GM23248 (cell line): ENCODE data around the gene RGS5. TPM values are rescaled to one million over a fixed set of nuclear protein-coding genes. Genes with fewer than 3 reads are reported as not detected.

Source experiments
- DNase-seq: peaks from one replicate; pipeline ENCODE4 v3.0.0-alpha.2; 2015
- H2AFZ ChIP-seq: fragments of 200-600 bp; sonication (generic); 2 replicates; pipeline ENCODE4 v1.6.1; 2016; ENCODE audit warnings: antibody characterized with exemption
- H3F3A ChIP-seq: fragments of 200-600 bp; sonication (generic); 2 replicates; pipeline ENCODE4 v1.6.1; 2016; ENCODE audit warnings: mild to moderate bottlenecking, antibody characterized with exemption, mixed run types; ENCODE audit not compliant: insufficient read depth
- H3K27ac ChIP-seq: fragments of 200-600 bp; sonication (generic); 2 replicates; pipeline ENCODE4 v1.5.1; 2016; ENCODE audit warnings: mild to moderate bottlenecking
- H3K27me3 ChIP-seq: fragments of 200-600 bp; sonication (generic); replicated peaks from 2 replicates; pipeline ENCODE4 v1.6.1; 2016; ENCODE audit warnings: mild to moderate bottlenecking; ENCODE audit not compliant: insufficient read depth
- H3K36me3 ChIP-seq: fragments of 200-600 bp; sonication (generic); 2 replicates; pipeline ENCODE4 v1.6.1; 2016; ENCODE audit warnings: low read depth, mild to moderate bottlenecking
- H3K4me1 ChIP-seq: fragments of 200-600 bp; sonication (generic); 2 replicates; pipeline ENCODE4 v1.6.1; 2016; ENCODE audit warnings: mild to moderate bottlenecking; ENCODE audit not compliant: insufficient read depth
- H3K4me2 ChIP-seq: fragments of 200-600 bp; sonication (generic); one replicate; pipeline ENCODE4 v1.6.1; 2016; ENCODE audit warnings: mild to moderate bottlenecking; ENCODE audit not compliant: unreplicated experiment
- H3K4me3 ChIP-seq: fragments of 200-600 bp; sonication (generic); 2 replicates; pipeline ENCODE4 v1.5.1; 2016; ENCODE audit warnings: mild to moderate bottlenecking
- H3K79me2 ChIP-seq: fragments of 200-600 bp; sonication (generic); 2 replicates; pipeline ENCODE4 v1.6.1; 2016; ENCODE audit warnings: mild to moderate bottlenecking; ENCODE audit not compliant: insufficient read depth
- H3K9ac ChIP-seq: fragments of 200-600 bp; sonication (generic); 2 replicates; pipeline ENCODE4 v1.6.1; 2016; ENCODE audit warnings: mild to moderate bottlenecking
- H3K9me2 ChIP-seq: fragments of 200-600 bp; sonication (generic); 2 replicates; pipeline ENCODE4 v1.6.1; 2016; ENCODE audit warnings: mixed run types, mild to moderate bottlenecking, moderate library complexity; ENCODE audit not compliant: insufficient read depth
- H3K9me3 ChIP-seq: fragments of 200-600 bp; sonication (generic); one replicate; pipeline ENCODE4 v1.6.1; 2017; ENCODE audit warnings: low read depth
- H4K20me1 ChIP-seq: fragments of 200-600 bp; sonication (generic); 2 replicates; pipeline ENCODE4 v1.6.0; 2016; ENCODE audit not compliant: insufficient read depth
- EZH2 ChIP-seq: fragments of 200-600 bp; sonication (generic); IDR thresholded peaks from 2 replicates; pipeline ENCODE4 v1.6.1; 2018; ENCODE audit warnings: antibody characterized with exemption, mild to moderate bottlenecking; ENCODE audit not compliant: insufficient read depth, poor library complexity, severe bottlenecking
- EZH2phosphoT487 ChIP-seq: fragments of 200-600 bp; sonication (generic); IDR thresholded peaks from 2 replicates; pipeline ENCODE4 v1.6.1; 2018; ENCODE audit warnings: antibody characterized with exemption, moderate library complexity, mild to moderate bottlenecking, low read depth; ENCODE audit not compliant: insufficient read depth
- WGBS, 2 experiments: methylation state at CpG; one replicate each; pipeline ENCODE4 v1.1.6; 2015 to 2017; ENCODE audit warnings: low lambda C conversion rate in 2 of 2, low coverage in 1 of 2; ENCODE audit errors: missing lambda C conversion rate in 2 of 2; 5-methylcytosine and 5-hydroxymethylcytosine counted together
- in situ Hi-C: fragments of 300-500 bp; cut with MboI; formaldehyde crosslinking; loops from 2 replicates; pipeline ENCODE4 v1.15.0; 2020
- polyA plus RNA-seq: library from polyadenylated mRNA; unstranded; fragments of >200 nt; fragmentation: Nextera tagmentation; extraction: Ambion mirVana; gene quantifications from 2 replicates; pipeline ENCODE4 v1.2.1, GENCODE V29; 2016
- total RNA-seq: library from RNA; depleted of rRNA; stranded (reverse); fragments of >200 nt; shearing (Covaris generic); gene quantifications from 2 replicates; pipeline ENCODE4 v1.2.3, GENCODE V29; 2014

The RGS5 gene
- total and polyA plus RNA-seq, 2 experiments from 2014 or later: 0.89 to 6.8 TPM

GRCh38 chr1:163201906-163202305 is 810 bp downstream of the RGS5 start:
- Histone ChIP-seq H3K27me3 (no peaks in the 10 kb centered on the region), H3K9me3 (no peaks in the 10 kb centered on the region), H3K27ac (no peak overlapping the region), H2AFZ (no peak overlapping the region), H3K4me1 (peaks cover 28% of the 10 kb centered on the region), H4K20me1 (no peaks in the 10 kb centered on the region), H3K9ac (no peak overlapping the region), H3K36me3 (no peaks in the 10 kb centered on the region), H3K79me2 (no peaks in the 10 kb centered on the region), H3K4me3 (no peak overlapping the region), H3F3A (0 out of 2 replicates have a peak, but pooled peaks cover 9% of the 10 kb centered on the region), H3K4me2 (no peak overlapping the region), H3K9me2 (no peaks in the 10 kb centered on the region)
- in situ Hi-C loops: no loop called here
- WGBS, 2 experiments: 93 to 96% methylated on average over 1 of the region's 1 CpG
- no peak for DNase-seq
- TF ChIP-seq EZH2 (no peak), EZH2phosphoT487 (no peak)

- Histone ChIP-seq H3K4me3 (no peak overlapping the region), H3K27ac (no peak overlapping the region), H4K20me1 (no peaks in the 10 kb centered on the region), H3K4me1 (no peaks in the 10 kb centered on the region), H3K9me2 (no peaks in the 10 kb centered on the region), H3F3A (no peaks in the 10 kb centered on the region), H3K4me2 (no peak overlapping the region), H2AFZ (no peak overlapping the region), H3K9me3 (no peaks in the 10 kb centered on the region), H3K27me3 (no peaks in the 10 kb centered on the region), H3K9ac (no peak overlapping the region), H3K79me2 (no peaks in the 10 kb centered on the region), H3K36me3 (no peaks in the 10 kb centered on the region)
- TF ChIP-seq EZH2: no peak
- TF ChIP-seq EZH2phosphoT487: no peak
- in situ Hi-C loops: no loop called here
- 74 to 77% methylated on average over 4 of the region's 4 CpGs for WGBS, 2 experiments
- DNase-seq: no peak
These were observed 5.7 kb downstream of the RGS5 start for GRCh38 chr1:163197022-163197421.

GRCh38 chr1:163196449-163196787 is 6.3 kb downstream of the RGS5 start:
- Histone ChIP-seq H3K9me3 (no peaks in the 10 kb centered on the region), H3K4me1 (no peaks in the 10 kb centered on the region), H2AFZ (no peak overlapping the region), H3K27ac (no peak overlapping the region), H3K9ac (no peak overlapping the region), H3K36me3 (no peaks in the 10 kb centered on the region), H3K4me3 (no peak overlapping the region), H3K9me2 (no peaks in the 10 kb centered on the region), H3K79me2 (no peaks in the 10 kb centered on the region), H3F3A (no peaks in the 10 kb centered on the region), H4K20me1 (no peaks in the 10 kb centered on the region), H3K27me3 (no peaks in the 10 kb centered on the region), H3K4me2 (no peak overlapping the region)
- no peak for DNase-seq
- TF ChIP-seq EZH2 (no peak), EZH2phosphoT487 (no peak)
- in situ Hi-C loops: no loop called here

GRCh38 chr1:163195728-163196448 is 6.8 kb downstream of the RGS5 start:
- H3F3A ChIP-seq: no peaks in the 10 kb centered on the region
- no peak overlapping the region for H3K27ac ChIP-seq
- DNase-seq: peak; percentile 8
- H3K79me2 ChIP-seq: no peaks in the 10 kb centered on the region
- in situ Hi-C loops: no loop called here
- H3K4me3 ChIP-seq: no peak overlapping the region
- no peaks in the 10 kb centered on the region for H3K9me3 ChIP-seq
- no peak overlapping the region for H3K9ac ChIP-seq
- no peak overlapping the region for H3K4me2 ChIP-seq
- no peaks in the 10 kb centered on the region for H3K4me1 ChIP-seq
- no peak overlapping the region for H2AFZ ChIP-seq
- no peaks in the 10 kb centered on the region for H3K36me3 ChIP-seq
- no peaks in the 10 kb centered on the region for H3K27me3 ChIP-seq
- no peaks in the 10 kb centered on the region for H4K20me1 ChIP-seq
- no peaks in the 10 kb centered on the region for H3K9me2 ChIP-seq
- WGBS, 2 experiments: 76 to 82% methylated on average over 5 of the region's 5 CpGs
- TF ChIP-seq EZH2 (no peak), EZH2phosphoT487 (no peak)

- Histone ChIP-seq H3K79me2 (no peaks in the 10 kb centered on the region), H3K27me3 (no peaks in the 10 kb centered on the region), H3F3A (no peaks in the 10 kb centered on the region), H3K4me3 (no peak overlapping the region), H3K9ac (no peak overlapping the region), H4K20me1 (no peaks in the 10 kb centered on the region), H3K4me2 (no peak overlapping the region), H3K36me3 (no peaks in the 10 kb centered on the region), H3K9me2 (no peaks in the 10 kb centered on the region), H3K9me3 (no peaks in the 10 kb centered on the region), H3K27ac (no peak overlapping the region), H2AFZ (no peak overlapping the region), H3K4me1 (no peaks in the 10 kb centered on the region)
- in situ Hi-C loops: no loop called here
- 94 to 100% methylated on average over 1 of the region's 1 CpG for WGBS, 2 experiments
- no peak for DNase-seq
- TF ChIP-seq EZH2phosphoT487 (no peak), EZH2 (no peak)
These were observed 11.4 kb downstream of the RGS5 start for GRCh38 chr1:163191301-163191700.
